NCI-H2081 treated with DMSO at 0.1 percent for 48 hours (cell line): Measurements from ENCODE around the gene ADAMTS15.

Experiments
- DNase-seq: peaks from one replicate; lab custom pipeline; 2025; lab: John Stamatoyannopoulos, UW

ADAMTS15 gene

DNA sequence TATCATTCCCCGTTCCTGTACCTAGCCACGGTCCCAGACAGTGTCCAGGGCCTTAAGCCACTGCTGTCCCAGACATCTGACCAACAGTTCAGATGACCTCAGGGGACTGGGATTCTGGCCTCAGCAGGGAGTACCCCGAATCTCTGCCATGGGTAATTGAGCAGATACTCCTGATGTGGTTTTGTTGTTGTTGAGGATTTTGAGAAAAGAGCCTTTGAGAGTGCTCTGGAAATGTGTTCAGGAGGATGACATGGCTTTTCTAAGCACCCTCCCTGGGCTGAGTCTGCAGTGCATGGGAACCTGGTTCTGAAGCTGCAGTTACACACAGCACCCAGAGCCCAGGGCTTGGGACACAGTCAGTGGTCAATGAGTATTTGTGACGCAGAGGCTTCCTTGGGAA is 30.4 kb downstream of the ADAMTS15 start:
- DNase-seq: no peak

DNA sequence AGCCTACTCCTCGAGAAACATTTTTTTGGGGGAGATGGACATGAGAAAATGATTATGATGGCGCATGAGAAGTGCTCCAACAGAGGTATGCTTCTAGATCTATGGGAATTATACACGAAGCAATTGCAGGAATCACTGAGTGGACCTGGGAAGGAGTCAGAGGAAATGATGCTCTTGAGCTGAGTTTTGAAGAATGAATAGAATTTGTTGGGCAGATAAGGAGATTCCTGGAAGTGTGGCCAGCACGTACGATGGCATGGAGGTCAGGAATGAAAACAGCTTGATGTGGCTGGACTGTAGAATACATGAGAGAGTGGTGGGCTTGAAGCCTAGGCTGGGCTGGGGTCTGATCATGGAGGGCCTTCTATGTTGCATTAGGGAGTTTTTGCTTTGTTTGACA is 31.7 kb downstream of the ADAMTS15 start:
- no peak for DNase-seq

DNA sequence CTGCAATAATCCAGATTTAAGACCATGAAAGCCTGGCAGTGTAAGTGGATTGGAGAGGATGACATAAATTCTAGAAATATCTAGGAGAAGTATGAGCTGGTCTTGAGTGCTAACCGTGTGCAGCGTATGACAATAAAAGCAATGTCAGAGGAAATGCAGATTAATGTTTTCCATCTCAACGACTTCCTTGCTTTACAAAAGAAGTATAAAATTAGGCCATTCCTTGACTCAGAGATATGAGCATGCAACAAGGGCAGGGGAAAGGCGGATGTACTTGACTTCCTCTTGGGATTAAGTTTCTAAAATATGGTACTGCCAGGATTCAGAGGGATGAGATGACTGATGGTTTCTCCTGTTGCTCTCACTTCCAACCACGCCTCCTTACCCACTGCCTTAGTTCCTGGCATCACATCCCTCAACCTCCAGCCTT is 32.3 kb downstream of the ADAMTS15 start:
- DNase-seq: no peak

DNA sequence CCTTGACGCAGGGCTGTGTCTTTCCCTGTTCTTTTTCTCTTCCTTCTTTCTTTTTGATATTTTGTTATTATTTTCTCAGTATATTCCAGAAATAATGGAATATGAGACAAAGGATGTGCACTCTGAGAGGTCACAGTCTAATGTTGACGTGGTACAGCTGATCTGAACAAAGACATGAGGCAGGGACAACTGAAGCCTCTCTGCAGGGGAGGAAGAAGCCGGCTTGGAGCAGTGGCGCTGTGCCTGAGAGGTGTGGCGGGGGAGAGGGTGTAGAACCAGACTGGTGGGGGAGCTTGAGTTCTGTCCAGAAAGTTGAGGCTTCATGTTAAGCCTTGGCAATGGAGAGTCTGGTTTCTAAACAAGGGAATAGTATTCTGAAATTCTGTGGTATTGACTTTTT is 34.7 kb downstream of the ADAMTS15 start:
- no peak for DNase-seq

DNA sequence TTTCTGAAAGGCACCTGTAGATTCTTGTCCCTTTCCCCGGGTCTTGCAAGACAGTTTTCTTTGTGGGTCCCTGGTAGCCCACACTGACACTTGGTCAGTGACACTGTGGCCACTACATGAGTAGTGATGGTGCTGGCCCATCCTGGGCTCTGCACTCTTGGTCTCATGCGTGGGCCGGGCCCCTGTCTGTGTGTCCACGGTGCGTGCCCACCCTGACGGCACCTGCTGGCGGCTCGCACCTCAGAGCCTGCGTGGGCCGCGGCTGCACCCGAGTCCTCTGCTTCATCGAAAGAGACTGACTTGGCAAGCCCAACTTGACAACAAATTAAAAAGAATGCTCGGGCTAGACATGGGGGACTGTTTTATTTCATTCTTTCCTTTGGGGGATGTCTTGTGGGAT is 37.5 kb downstream of the ADAMTS15 start:
- no peak for DNase-seq

DNA sequence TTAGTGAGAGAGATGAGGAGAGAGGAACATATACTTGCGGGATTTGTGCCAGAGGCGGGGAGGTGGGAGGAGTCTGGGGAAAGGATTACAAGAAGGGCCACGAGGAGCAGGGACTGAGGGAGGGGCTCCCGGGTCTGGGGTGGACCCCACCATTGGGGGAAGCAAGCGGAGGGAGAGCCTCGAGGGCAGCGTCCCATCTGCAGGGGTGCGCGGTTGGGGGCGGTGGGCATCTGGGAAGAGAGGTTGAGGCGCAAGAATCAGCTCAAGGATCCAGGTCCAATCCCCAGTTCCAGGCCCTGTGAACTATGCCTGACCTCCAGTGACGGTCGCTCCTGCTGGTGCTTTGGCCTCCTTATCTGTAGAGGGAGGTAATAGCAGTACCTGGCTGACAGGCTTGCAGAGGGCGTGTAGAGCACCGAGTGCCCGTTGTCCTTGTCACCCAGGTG is 38.0 kb downstream of the ADAMTS15 start:
- no peak for DNase-seq

DNA sequence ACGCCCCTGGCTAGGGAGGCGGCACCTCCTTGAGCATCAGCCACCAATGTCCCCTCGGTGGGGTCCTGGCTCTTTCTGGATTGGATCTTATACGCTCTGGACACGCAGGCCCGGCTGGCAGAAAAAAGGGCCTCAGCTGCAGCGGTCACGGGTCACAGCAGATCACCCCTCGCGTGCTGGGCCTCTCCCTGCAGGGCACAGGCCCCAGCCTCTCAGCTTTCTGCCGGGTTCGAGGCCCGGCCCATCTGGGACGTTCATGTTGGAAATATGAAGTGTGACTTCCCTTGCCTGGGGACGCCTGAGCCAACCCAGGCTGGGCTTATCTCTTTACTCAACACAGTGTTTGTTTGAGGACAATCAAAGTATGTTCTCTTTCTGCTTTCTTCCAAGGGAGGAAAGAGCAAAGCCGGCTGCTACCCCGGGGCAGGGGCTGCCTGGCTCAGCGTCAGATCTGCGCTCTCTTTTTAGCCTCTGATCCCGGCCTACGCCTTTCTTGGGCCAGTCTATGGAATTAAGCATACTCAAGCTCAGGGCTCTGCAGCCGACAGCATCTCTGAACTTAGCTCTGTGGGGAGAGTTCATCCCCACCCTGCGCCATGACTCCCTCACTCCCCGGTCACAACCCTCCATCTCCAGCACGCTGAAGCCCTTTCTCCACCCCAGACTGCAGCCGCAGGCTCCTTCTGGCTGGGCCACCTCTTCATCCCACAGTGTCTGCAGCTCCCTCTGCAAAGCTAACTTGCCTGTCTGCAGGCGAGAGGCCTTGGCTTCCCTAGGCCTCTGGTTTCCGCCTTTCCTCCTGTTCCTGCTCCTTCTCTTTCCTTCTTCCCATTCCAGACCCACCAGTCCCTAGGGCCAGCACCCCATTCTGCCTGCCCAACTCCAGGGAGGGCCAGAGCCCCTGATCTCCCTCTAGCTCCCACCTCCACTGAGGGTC is 38.8 kb downstream of the ADAMTS15 start:
- no peak for DNase-seq

DNA sequence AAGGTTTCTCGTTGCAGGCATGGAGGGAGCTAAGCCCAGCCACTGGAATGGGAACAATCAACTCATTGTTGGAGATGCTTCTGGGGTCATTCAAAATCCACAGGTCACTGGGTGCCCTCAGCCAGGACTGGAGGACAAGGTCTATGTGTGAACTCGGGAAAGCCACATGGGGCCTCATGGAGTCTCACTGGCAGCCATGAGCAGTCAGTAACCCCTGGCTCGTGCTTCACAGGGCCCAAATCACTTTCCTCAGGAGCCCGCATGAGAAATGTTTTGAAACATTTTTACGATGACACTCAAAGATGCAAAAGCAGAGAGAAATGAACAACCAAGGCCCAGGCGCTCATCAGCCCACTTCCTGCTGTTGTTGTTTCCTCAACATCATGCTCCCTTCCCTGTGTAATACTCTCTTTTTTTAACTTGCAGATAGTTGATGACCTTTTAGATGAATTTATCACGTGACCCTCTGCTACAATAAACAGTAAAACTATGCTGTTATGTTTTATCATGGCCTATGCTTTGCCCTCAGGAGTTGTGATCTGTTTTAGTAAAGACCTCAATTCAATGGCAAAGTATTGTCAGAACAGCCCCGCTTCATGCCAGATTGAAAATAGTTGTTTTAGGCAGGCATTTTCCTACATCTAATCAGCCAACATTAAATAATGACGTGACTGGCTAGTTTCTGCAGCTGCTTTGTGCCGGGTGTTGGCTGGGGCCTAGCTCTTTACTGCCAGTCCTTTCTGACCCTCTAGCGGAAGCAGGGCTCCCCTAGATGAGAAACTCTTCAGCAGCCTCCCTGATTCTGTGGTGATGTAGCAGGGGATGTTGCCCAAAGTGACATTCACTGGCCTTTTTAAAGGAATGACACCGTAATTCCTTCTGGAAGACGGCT is 39.7 kb downstream of the ADAMTS15 start:
- no peak for DNase-seq

DNA sequence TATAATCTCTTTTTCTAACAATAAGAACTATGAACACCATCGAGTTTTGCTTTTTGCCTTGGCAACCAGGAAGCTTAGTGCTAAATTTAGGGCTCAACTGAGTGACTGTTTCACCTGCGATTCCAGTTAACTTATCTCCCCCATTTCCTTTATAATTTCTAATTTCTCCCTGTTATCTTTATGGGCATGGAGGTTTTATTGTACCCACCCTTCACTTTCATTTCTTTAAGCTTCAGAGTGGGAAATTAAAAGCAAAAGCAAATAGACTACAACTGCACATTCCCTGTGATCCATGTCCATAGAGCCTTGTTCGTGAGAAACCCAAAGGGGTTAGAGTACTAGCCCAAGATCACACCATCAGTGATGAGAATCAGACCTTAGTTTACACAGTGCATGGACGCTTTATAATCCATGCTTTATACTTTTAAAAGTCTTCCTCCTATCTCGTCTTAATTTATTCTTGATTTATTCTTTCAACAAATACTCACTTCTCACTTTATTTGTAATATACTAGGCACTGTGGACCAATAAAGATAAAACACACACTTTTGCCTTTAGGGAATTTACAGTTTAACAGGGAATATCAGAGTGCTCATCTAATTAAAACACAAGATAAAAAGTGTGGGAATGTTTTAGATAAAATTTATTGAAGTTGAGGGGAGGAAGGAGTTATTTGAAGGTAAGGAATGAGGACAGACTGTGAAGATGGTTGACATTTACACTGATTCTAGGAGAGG is 40.6 kb downstream of the ADAMTS15 start:
- no peak for DNase-seq

DNA sequence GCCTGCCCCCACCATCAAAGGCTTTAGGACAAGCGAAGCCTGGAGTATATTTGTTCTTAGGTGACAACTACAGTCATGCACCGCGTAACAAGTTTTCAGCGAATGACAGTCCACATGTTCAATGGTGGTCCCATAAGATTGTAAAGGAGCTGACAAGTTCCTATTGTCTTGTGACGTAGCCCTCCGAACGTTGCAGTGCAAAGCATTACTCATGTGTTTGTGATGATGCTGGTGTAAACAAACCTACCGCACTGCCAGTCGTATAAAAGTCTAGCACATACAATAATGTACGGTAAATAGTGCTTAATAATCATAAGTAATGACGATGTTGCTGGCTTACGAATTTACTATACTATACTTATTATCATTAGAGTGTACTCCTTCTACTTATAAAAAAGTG is 41.3 kb downstream of the ADAMTS15 start:
- DNase-seq: no peak

DNA sequence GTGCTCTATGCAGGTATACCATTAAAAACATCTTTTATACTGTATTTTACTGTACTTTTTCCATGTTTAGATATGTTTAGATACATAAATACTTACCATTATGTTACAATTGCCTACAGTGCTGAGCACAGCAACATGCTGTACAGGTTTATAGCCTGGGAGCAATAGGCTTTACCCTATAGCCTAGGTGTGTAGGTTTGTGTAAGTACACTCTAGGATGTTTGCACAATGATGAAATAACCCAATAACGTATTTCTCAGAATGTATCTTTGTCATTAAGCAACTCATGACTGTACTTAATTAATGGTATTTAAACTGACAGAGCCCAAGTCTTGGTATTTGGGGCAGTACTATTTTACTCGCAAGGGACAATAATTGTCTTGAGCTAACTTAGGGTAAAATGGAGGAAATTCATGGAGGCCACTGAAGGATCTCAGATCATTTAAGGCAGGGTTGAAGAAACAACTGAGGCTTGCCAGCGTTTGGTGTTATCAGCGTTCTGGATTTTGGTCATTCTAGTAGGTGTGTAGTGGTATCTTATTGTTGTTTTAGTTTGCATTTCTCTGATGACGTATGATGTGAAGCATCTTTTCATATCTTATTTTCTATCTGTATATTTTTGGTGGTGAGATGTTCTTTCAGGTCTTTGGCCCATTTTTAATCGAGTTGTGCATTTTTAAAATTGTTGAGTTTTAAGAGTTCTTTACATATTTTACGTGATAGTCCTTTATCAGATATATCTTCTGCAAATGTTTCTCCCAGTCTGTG is 42.4 kb downstream of the ADAMTS15 start:
- no peak for DNase-seq

DNA sequence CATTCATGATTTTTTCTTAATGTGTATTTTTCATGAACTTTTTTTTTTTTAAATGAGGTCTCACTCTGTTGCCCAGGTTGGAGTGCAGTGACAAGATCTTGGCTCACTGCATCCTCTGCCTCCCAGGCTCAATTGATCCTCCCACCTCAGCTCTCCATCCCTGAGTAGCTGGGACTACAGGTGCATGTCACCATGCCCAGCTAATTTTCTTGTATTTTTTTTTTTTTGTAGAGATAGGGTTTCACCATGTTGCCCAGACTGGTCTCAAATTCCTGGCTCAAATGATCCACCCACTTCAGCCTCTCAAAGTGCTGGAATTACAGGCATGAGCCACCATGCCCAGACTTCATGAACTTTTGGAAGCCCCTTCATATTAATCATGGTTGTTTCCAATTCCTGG is 49.7 kb downstream of the ADAMTS15 start:
- DNase-seq: no peak

DNA sequence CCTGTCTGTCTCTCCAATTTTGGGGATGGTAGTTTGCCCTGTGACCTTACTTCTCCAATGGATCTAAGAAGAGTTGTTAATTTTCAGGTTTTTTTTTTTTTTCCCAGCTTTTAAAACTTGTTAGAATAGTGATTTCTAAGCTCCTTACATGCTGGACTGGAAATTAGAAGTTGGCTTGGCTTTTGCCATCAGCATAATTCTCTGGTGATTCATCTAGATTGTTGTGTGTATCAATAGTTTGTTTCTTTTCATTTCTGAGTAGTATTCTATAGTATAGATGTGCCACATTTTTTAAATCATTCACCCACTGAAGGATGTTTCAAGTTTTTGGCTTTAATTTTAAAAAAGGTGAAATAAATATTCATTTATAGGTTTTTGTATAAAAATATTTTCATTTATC is 51.4 kb downstream of the ADAMTS15 start:
- DNase-seq: no peak

DNA sequence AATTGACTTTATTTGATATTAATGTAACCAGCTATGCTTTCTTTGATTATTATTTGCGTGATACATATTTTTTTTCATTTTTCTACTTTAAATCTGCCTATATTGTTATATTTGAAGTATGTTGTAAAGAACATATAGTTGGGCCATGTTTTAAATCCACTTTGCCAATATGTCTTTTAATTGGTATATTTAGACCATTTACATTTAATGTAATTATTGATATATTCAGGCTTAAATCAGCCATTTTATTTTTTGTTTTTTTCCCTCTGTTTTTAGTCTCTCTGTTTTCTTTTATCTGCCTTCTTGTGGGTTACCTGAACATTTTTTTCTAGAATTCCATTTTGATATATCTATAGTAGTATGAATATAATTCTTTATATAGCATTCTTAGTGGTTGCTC is 55.9 kb downstream of the ADAMTS15 start:
- no peak for DNase-seq

DNA sequence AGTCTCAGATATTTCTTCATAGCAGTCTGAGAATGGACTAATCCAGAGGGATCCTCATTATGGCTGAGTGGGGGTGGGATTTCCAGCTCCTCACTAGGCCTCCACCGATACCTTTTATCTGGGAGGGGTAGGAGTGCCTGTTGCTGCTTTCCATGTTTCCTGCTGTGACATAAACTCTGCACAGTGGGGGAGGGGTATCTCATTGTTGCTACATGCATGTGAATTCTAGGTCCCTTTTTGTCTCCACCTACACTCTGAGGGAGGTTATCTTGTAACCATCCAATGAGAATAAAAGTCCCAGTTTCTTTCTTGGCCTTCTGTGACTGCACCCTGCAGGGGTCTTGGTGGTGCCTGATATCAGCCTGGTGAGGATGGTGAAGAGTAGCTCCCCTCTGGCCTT is 60.5 kb downstream of the ADAMTS15 start:
- DNase-seq: no peak

DNA sequence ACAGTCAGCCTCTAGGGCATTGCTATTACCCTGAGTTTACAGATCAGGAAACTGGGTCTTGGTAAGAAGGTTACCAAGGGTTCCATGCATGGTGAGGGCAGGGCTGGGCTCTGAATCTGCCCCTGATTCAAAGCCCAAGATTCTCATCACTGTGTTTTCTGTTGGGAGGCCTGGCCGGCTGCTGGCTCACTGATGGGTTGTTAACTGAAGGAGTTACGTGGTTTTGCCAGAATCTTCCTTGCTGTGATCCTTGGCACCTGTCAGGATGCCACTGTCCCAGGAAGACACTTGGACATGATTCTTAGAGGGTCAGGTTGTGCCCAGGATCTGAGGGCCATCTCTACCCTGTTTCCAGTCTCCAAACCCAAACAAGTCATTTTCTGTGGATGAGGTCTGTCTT is 61.5 kb downstream of the ADAMTS15 start:
- no peak for DNase-seq

DNA sequence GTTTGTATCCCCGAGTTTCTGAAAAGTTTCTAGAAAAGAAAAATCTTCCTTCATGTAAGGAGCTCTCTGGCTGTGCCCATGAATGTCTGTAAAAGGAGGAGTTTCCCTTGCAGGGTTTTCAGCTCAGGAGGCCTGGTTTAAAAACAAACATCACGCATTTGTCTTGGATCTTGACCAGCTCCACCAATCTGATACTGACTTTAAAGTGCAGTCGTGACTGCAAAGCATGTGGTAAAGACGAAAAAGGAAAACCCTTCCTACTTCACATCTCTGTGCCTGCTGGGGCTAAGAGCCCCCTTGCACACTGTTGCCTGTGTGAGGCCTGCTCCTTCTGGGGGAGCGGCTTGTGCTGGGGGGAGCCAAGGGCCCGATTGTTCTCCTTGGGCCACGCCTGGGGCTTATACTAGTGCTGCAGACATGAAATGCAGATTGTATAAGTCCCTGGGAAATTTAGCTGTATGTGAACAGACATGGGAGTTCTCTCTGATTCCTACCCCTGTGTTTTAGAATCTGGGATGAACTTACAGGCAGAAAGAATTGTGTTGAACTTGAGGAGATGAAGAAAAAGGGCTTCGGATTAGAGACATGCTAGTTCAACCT is 62.1 kb downstream of the ADAMTS15 start:
- no peak for DNase-seq

DNA sequence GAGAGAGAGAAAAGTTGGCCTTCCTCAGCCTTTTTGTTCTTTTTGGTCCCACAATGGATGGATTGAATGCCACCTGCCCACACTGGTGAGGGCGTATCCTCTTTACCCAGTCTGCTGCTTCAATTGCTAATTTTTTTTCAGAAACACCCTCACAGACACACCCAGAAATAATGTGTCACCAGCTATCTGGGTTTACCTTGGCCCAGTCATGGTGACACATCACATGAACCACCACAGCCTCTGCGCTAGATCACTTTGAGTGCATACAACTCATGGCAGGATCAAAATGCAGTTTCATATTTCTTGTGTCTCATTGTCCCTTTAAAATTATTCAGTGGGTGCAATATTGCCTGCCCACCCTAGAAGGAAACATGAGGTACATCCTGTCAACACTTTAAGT is 63.3 kb downstream of the ADAMTS15 start:
- no peak for DNase-seq

DNA sequence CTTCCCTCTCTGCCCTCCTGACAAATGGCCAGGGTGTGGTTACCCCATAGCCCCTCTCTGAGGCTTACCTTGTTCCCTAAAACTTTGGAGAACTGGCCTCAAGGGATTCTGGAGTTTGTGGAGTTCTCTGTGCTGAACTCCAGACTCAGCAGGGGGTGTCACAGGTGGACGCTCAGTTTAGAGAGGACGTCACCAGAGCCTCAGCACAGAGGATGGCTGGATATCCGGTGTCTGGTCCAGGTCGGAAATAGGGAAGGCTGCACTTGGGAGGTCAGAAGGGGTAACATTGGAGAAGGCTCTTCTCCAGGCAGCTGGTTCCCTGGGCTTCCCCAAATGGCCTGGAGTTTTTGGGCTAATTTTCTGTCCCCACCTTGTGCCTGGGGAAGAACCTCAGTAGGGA is 64.2 kb downstream of the ADAMTS15 start:
- DNase-seq: no peak

DNA sequence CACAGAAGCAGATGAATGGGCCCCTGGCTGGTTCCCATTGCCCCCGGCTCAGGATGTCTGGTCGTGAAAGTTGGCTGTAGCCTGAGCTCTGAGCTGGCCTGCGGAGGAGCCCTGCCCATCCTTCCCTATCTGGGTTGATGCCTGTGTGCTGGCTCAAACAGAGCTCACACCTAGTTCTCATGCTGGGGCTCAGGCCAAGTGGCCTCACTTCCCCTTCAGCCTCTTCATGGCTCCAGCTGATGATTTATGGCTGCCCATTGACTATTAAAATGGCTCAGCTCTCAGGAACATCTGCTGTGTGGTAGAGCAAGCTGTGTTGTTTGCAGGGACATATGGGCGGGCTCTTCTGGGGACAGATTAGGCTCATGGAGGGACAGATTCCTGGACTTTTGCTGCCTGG is 64.7 kb downstream of the ADAMTS15 start:
- DNase-seq: no peak

DNA sequence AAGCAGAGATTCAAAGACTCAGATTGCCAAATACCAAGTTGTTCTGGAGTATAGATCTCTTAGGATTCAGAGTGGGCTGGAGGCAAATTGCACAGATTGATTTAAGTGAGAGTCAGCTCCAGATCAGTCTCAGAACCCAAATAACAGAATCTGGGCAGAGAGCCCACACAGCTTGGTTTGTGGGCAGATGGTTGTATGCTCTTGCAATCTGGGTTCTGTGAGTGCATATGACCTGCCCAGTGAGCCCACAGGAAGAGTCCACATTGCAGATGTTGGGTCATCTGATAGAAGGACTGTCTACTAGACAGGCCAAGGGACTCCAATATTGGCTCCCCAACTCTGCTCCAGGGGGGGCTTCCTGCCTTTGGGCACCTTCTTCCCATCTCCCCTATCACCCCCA is 65.9 kb downstream of the ADAMTS15 start:
- no peak for DNase-seq
